Measurements from ENCODE around the gene CCDC170. TPM values are rescaled to one million over a fixed set of nuclear protein-coding genes. Genes with fewer than 3 reads are reported as not detected.
A peak's percentile ranks its signal among the peaks of the same experiment; 100 is the strongest.
"Not testable (repeated sequence)": the region's sequence is repeated elsewhere in the genome, so short reads cannot be mapped to it uniquely, and the experiment has no call there.

CCDC170 gene
- total RNA-seq, 2 donors from 2014 or later: 1.3 to 1.7 TPM

DNA sequence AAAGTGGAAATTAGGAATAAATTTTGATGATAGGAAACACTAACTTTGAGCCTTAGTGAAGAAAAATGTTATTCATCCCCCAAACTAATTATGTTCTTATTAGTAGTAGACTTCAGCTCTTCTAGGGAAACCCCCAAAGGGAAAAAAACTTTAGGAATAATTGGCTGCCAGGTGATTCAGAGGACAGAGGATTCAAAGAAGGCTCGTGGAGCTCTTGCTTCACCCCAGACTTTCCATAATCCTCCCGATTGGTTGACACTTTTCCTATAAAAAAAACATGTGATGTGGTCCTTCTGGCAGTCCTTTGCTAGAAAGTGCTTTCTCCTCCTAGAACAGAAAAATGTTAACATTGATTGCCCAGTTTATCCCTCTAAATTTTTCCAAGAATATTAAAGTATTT lies 5.6 kb upstream of the CCDC170 start:
- intact Hi-C loops (cut with DNase I): no loop called here

DNA sequence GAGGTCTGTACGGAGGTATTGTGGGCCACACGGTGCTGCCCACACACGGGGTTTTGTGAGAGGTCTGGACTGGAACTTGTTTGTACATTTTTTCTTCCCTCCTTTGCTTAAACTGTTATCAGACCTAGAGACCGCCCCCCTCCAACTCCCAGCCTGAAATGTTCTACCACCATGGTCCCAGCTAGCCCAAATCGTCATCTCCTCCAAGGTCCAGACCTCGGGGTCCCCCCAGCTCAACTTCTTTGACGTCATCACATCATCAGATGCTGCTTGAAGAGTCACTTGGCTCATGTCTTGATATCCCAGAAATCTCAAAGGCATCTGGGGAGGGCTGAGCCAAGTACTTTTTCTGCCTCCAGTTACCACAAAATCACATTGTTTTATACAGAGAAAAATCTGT lies 2.8 kb upstream of the CCDC170 start:
- intact Hi-C loops (cut with DNase I): no loop called here
- no peak for DNase-seq (ENCODE audit: low spot score)

More for the DNA sequence above, 5.6 kb upstream of the CCDC170 start:
- no peak for DNase-seq (ENCODE audit: low spot score)

DNA sequence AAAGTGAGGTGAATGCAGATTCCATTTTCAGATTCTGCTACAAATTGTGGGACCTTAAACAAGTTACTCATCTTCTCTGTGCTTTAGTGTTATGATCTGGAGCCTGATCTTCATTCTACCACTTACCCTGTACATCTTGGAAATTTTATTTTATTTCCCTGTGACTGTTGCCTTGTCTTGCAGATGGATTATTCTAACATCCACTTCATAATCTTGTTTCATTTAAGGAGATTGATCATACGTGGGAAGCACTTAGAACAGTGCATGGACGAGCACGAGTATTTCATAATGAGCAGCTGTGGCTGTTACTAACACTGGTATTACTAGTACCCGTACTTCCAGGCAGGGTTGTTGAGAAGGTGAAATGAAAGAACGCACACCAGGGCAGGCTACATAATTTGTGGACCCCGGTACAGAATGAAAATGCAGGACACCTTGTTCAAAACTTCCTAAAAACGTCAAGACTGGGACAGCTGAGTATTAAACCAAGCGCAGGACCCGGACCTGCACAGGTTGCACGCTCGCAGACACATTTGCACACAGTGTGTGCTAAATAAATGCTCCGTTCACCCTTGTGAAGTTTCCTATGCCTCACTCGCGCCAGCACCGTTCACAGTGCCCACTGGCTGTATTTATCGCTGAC lies 535 bp upstream of the CCDC170 start:
- no peak for DNase-seq (ENCODE audit: low spot score)
- intact Hi-C loops (cut with DNase I): no loop called here

DNA sequence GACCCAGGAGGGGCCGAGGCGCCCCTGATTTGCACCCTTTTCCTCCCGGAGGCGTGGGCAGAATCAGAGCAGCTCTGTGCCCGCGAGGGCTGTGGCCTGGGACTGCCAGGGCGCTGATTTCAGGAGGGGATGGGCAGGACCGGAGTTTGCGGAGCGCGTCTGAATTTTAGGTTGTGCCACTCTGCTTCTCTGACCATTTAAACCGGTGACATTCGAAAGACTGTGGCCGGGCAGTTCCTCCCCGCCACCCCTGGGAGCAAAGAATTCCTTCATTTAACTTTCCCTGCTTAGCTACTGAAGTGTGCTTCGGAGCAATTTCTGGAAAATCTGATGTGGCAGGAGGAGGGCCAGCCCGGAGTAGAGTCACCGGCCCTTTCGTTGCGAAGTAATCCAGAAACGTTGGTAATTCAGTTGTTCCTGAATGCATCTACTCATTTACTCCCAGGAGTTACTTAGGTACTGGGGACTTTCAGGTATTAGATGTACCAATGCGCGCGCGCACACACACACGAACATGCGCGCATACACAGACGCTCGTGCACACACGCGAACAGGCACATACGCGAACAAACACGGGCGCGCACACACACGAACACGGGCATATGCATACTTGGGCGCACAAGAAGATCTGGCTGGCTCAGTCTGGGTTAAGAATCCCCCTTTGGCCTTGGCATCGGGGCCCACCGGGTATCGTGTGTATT lies 568 bp downstream of the CCDC170 start:
- intact Hi-C loops (cut with DNase I): no loop called here
- DNase-seq (ENCODE audit: low spot score): peak; percentile 87

DNA sequence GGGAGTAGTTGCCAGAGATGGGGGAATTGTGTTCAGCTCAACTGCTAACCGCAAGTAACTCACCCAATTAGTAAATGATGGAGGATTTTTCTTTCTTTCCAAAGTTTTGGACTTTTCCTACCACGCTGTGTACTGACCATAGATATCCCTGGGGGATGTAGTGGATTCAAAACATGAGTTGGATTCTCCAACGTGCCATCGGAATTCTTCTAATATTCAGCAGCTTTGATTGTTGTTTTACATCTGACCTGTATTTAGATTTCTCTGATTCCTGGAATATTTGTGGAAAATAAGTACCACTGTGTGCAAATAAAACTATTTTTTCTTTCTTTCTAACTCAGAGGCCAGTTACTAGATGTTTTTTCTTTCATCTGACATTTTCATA lies 1.1 kb downstream of the CCDC170 start:
- DNase-seq (ENCODE audit: low spot score): no peak
- intact Hi-C loops (cut with DNase I): no loop called here

DNA sequence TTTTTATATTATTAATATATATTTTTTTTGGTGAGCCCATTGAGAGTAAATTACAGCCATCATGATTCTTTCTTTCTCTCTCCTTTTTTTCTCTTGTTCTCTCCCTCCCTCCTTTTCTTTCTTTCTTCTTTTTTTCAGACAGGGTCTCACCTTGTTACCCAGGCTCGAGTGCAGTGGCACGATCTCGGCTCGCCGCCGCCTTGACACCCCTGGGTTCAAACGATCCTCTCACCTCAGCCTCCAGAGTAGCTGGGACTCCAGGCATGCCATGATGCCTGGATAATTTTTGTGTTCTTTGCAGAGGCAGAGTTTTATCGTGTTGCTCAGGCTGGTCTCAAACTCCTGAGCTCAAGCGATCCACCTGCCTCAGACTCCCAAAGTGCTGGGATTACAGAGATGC lies 1.6 kb downstream of the CCDC170 start:
- intact Hi-C loops (cut with DNase I): no loop called here
- DNase-seq (ENCODE audit: low spot score): no peak

DNA sequence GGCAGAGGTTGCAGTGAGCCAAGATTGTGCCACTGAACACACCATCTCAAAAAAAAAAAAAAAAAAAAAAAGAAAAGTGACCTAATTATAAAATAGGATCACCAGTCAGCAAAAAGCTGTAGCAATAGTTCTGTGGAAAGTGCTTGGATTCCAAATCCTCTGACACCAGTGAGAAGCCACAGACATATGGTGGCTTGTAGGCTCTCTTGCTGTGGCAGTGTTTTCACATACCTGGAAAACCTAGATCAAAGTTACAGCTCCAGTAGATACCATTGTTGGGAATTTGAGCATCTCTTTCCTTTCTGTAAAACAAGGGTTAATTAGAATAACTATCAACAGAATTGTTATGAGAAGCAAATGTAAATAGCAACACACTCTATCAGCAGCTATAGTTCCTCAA lies 4.1 kb downstream of the CCDC170 start:
- intact Hi-C loops (cut with DNase I): no loop called here
- no peak for DNase-seq (ENCODE audit: low spot score)

DNA sequence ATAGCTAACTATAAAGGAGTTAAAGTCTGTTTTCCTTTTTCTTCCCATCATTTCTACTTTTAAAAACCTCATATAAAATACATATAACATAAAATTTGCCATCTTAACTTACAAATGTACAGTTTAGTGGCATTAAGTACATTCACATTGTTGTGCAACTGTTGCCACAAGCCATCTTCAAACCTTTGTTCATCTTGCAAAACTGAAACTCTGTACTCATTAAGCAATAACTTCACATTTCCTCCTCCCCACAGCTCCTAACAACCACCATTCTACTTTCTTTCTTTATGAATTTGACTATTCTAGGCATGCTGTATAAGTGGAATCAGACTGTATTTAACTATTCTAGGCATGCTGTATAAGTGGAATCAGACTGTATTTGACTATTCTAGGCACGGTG lies 4.5 kb downstream of the CCDC170 start:
- intact Hi-C loops (cut with DNase I): no loop called here
- DNase-seq (ENCODE audit: low spot score): no peak

DNA sequence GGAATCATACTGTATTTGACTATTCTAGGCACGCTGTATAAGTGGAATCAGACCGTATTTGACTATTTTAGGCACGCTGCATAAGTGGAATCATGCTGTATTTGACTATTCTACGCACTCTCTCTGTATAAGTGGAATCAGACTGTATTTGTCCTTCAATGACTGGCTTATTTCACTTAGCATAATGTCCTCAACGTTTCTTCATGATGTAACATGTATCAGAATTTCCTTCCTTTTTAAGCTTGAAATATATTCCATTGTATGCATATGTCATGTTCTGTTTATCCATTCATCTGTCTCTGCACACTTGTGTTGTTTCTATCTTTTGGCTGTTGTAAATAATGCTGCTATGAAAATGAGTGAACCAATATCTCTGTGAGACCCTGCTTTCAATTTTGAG lies 5.7 kb downstream of the CCDC170 start:
- intact Hi-C loops (cut with DNase I): no loop called here
- no peak for DNase-seq (ENCODE audit: low spot score)

DNA sequence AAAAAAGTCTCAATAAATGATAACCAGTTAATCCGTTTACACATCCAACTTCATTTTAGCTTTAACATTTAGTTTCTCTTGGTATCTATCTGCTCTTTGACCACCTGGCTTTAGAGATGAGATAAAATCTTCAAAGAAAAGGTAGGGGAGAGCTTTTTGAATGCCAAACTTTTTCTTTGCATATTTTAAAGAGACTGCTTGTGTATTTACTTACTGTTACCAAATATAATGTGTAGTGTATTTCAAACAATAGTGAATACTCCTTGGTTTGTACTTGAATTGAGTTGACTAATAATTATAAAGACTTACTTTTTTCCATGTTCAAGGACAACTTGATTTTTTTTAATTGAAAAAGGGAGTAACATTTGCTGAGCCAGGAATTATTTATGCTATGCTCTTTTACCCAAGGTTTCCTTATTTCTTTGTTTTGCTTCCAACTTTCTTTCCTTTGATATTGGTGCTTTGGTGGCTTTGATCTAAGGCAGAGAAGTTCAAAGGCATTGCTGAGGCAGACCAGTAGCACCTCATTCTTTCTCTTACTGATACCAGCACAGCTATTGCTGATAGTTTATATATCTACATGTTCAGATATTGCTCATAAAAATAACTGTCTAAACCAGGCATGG lies 7.8 kb downstream of the CCDC170 start:
- DNase-seq (ENCODE audit: low spot score): no peak

DNA sequence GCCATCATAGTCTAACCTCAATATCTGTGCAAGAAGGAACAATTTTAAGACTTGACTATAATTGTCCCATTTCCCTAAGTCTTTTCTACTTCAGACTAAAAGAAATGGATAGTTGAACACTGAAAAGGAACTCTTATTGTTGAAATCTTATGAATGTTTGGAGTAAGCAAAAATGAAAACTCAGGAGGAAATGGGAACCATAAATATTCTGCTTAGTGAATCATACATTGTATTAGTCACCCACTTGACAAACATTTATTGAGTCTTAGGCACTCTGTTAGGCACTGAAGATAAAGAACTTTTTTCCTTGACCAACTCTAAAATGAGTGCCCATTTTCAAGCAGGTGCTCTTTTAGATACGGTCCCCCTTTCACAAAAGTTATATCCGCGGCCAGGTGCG lies 8.7 kb downstream of the CCDC170 start:
- intact Hi-C loops (cut with DNase I): no loop called here
- no peak for DNase-seq (ENCODE audit: low spot score)

More for the DNA sequence above, 7.8 kb downstream of the CCDC170 start:
- intact Hi-C loops (cut with DNase I): no loop called here

DNA sequence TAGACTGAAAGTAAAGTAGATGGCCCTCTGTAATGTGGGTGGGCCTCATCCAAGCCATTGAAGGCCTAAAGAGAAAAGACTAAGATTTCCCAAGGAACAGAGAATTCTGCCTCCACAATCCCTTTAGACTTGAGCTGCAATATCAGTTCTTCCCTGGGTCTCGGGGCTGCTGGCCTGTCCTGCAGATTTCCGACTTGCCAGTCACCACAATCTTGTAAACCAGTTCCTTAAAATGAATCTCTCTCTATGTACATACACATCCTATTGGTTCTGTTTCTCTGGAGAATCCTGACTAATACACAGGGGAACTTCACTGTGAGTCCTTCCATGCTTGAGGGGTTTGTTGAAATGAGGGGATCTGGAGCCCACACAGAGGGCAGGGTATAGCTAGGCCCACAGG lies 12.9 kb downstream of the CCDC170 start:
- intact Hi-C loops (cut with DNase I): no loop called here
- DNase-seq (ENCODE audit: low spot score): no peak

DNA sequence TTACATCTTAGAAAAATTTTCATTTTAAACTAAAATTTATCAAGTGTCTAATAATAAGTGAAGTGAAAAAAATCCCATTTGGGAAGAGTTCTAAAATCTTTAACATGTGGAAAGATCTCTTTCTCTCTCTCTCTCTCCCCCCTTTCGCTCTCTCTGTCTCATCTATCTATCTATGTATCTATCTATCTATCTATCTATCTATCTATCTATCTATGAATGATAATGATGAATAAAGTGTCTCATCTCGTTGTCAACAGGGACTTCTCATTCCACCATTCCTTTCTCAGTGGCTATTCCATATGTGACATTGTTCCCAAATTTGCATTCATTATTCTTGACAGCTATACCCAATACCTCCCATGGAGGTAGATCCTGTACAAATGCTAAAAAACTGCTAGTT lies 15.2 kb downstream of the CCDC170 start:
- DNase-seq (ENCODE audit: low spot score): no peak
- intact Hi-C loops (cut with DNase I): no loop called here

DNA sequence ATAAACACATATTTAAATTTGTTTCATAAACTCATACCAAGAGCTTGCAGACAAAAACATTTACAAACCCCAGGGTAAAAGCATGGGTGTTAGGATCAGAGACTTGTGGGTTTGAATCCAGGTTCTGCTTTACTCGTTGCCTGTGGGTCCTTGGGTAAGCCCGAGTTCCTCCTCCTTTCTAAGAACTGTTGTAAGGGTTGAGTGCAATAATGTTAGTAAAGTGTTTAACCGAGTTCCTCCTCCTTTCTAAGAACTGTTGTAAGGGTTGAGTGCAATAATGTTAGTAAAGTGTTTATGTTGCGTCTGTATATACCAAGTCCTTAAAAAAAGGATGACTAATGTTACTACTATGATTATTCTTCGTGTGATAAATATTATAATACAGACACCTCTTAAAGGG lies 18.7 kb downstream of the CCDC170 start:
- intact Hi-C loops (cut with DNase I): no loop called here
- no peak for DNase-seq (ENCODE audit: low spot score)

DNA sequence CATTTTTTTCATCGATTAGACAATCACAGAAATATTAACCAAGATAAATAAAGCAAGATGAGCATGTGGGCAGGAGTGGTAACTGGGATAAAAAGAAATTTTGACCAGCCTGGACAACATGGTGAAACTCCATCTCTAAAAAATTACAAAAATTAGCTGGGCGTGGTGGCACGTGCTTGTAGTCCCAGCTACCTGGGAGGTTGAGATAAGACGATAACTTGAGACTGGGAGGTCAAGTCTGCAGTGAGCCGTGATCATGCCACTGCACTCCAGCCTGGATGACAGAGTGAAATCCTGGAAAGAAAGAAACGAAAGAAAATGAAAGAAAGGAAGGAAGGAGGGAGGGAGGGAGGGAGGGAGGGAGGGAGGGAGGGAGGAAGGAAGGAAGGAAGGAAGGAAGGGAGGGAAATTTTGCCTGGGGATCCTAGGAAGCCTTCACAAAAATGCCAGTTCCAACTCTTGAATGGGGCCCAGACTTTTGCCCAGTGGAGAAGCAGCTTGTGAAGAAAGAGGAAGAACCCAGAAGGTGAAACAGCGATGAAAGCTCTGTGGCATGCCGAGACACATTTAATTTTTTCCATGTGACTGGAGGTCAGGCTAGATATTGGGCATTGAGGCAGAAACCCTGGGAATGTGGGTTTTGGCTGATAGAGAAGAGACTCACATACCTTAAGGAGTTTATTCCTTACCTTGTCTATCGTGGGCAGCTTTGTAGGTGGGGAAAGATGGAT lies 20.3 kb downstream of the CCDC170 start:
- DNase-seq (ENCODE audit: low spot score): no peak
- intact Hi-C loops (cut with DNase I): no loop called here

DNA sequence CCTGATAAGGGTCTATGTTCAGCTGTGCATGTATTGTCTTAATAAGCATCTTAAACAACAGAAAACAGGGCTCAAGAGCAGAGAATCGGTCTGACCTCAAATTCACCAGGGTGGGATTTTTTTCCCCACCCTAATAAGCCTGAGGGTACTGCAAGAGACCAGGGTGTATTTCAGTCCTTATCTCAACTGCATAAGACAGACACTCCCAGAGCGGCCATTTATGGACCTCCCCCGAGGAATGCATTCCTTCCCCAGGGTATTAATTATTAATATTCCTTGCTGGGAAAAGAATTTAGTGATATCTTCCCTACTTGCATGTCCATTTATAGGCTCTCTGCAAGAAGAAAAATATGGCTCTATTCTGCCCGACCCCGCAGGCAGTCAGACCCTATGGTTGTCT lies 25.2 kb downstream of the CCDC170 start:
- intact Hi-C loops (cut with DNase I); DNase-seq (ENCODE audit: low spot score): not testable (repeated sequence)

DNA sequence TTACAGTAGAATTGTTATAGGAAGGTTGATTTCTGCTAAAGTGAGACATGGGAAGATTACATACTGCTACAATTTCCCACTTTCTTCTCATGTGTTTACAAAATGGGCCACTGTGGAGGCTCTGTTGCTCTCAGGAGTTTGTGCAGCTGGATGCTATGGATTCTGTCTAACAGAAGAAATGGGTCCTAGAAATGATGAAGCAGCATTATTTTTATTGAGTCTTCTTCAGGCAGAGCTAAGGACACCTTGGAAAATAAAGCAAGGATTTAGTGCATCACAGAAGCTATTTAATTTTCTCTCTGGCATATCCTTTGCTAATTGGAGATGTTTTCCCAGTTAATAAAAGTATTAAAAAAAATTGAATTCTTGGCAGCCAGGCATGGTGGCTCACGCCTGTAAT lies 29.2 kb downstream of the CCDC170 start:
- intact Hi-C loops (cut with DNase I): no loop called here

DNA sequence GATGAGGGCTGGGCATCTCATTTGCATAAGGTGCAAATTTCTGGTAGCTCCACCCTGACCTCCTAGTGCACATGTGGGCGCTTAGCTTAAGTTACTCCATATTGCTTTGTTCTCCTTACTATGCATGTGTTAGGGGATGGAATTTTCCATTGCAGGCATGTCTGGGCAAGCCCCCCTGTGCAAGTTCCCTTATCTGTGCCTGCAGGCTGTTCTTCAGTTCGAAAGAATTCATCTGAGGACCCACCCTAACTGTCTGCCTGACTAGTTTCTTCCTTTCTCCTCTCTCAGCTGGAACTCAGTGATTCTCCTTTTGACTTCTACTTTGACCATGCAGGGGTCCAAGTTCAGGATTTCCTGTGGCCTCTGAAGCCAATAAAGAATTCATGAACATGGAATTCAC lies 30.2 kb downstream of the CCDC170 start:
- no peak for DNase-seq (ENCODE audit: low spot score)
- intact Hi-C loops (cut with DNase I): no loop called here

More for the DNA sequence above, 29.2 kb downstream of the CCDC170 start:
- no peak for DNase-seq (ENCODE audit: low spot score)

DNA sequence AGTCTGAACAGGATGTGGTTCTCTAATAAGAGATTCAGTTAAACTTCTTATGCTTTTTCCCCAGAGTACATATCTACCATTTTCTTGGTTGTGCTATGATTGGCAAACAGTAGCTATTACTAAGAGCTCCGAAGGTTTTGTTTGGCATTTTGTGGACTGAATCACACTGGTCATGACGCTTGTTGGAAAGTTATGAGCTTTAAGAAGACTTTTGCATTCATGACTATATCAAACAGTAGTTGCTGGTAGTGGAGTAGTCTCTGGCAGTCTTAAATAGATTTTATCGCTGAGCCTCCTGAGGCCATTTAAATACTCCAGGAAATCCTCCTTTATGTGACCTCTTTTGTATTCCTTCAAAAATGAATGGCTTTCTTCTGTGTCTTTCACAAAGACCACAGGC lies 40.8 kb downstream of the CCDC170 start:
- DNase-seq (ENCODE audit: low spot score): no peak
- intact Hi-C loops (cut with DNase I): no loop called here

DNA sequence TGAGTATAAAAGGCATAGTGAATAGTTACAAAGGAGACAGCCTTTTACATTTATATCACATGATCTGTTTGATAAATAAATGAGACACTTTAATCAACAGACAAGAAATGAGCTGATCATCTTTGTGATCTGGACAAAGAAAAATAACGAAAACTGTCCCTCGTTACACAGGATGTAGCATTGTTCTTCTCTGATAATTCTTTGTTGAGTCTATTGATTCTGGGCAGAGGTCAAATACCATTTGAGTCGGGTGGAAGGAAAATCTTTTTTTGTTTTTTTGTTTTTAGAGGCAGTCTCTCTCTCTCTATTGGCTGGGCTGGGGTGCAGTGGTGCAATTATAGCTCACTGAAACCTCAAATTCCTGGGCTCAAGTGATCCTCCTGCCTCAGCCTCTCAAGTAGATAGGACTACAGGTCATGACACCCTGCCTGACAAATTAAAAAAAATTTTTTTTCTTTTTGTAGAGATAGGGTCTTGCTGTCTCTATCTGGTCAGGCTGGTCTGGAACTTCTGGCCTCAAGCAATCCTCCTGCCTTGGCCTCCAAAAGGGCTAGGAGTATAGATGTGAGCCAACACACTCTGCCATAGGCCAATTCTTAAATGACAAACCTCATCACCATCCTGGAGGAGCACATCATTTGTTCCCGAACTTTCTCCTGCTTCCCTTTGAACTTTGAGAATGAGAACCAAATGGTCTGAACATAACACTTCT lies 41.8 kb downstream of the CCDC170 start:
- no peak for DNase-seq (ENCODE audit: low spot score)
- intact Hi-C loops (cut with DNase I): no loop called here

All from posterior vena cava (tissue), 2 donors.